SK-N-DZ (cell line): ENCODE data around the gene CDCA5.
"Not testable (repeated sequence)": the region's sequence is repeated elsewhere in the genome, so short reads cannot be mapped to it uniquely, and the experiment has no call there.

Experiments used
- DNase-seq: peaks from one replicate; pipeline ENCODE4 v3.0.0-alpha.2; 2015; ENCODE audit warnings: low spot score

The CDCA5 gene

DNA sequence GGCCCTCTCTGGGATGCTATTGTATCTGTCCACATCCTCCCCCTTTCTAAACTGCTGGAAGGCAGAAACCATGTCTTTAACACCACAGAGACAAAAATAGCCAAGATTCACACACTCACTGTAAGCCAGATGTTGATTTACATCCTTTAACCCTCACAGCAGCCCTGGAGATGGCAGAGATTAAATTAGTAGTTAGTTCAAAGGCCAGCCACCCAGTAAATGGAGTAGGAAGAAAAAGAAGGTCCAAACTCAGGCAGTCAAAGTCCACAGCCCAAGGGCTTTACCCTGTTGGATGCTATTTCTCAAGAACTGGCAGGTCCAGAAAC is 35.8 kb upstream of the CDCA5 start:
- DNase-seq, result no peak

GRCh38 chr11:65118891-65119669 is 35.2 kb upstream of the CDCA5 start:
- not testable (repeated sequence) for DNase-seq

DNA sequence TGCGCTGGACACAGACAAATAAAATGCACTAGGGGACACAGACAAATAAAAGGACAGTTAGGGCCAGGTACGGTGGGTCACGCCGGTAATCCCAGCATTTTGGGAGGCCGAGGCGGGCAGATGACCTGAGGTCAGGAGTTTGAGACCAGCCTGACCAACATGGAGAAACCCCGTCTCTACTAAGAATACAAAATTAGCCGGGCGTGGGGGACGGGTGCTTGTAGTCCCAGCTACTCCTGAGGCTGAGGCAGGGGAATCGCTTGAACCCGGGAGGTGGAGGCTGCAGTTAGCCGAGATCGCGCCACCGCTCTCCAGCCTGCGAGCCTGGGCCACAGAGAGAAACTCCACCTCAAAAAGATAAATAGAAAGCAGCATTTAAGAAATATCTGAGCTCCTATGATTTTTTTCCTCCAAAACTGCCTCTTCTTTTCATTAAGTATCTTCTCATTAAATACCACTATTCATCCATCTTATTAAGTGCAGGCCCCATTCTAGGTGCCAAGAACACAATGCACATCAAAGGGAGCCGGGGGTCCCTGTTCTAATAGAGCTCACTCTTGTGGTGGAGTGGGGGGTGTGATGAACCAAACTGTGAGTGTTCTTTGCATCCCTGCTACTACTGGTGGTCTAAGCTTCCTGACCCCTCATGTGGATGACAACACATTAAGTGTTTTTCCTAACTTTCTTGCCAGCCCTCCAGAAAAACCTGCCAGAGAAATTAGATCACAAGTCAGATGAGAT is 34.4 kb upstream of the CDCA5 start:
- DNase-seq, result no peak

DNA sequence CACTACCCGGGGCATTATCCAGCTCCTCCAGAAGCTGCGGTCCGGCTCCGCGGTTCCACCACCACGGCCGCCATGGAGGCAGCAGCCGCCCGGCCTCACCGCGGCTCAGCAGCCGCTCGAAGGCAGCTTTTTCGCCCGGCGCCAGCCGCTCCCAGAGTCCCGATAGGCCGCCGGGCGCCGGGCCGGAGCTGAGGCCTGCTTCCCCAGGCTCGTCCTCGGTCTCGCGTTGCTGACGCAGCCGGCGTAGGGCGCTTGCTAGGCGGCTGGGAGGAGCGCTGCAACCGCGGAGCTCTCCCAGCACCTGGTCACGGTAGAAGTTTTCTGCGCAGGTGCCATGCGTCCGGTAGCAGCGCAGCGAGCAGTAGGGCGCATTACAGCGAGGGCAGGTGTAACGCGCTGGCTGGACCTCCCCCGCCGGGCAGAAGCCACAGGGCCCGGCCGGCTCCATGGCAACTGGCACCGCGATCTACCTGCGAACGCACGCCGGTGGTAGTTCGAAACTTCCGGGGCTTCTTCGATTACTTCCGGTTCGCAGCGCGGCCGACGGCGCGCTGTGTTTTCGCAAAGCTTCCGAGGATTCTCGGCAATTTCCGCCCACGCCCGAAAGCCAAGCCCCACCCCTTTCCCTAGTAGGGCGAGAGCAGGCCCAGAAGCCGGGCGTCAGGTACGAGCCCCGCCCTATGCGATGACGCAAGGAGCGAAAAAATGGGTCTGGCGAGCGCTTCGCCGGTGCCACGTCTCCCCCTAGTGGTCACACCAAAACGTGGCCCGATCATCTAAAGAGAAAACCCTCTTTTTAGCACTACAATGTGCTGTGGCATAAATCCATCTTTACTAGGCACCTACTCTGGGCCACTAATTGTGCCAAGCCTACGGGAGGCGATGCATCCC is 33.6 kb upstream of the CDCA5 start, which contains the start of gene ZNHIT2:
Gene ZNHIT2 (minus strand): TSS at position 496 of the 891 bp plus-strand sequence. CDS start 48 bp downstream, at position 448.
- peak; percentile 98 for DNase-seq

DNA sequence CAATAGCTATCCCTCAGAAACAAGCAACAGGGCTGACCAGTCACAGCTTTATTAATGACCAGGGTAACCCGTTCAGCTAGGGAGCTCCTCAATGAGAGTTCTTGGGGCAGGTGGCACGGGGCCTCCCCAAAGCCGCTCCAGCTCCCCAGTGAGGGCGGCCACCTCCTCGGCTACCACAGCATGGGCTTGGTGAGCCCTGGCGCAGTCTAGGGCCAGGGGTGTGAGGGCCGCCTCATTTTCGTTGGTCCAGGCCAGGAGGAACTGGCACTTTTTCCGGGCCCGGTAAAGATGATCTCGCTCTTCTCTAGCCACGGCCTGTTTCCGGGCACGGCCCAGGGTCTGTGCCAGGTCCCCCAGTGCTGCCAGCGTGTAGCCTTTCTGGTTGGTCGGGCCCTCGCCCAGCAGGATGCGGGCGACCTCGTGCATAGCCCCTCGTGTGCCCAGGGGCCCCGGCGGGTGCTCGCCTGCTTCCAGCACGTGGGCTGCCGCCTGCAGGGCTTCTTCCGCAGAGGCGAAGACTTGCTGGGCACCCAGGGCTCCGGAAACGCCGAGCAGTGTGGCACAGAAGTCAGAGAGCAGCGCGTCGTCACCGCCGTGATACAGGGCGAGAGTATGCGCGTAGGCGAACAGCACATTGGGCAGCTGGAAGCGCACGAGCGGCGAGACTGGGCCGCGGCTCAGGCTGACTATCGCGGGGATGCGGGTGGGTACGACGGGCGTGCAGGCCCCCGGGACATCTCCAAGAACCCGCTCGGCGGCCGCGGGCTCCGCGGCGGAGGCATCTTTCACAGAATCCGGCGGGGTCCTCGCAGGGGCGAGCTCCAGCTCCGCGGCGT is 32.7 kb upstream of the CDCA5 start:
- no peak for DNase-seq

GRCh38 chr11:65115361-65116082 is 31.7 kb upstream of the CDCA5 start:
- no peak for DNase-seq

DNA sequence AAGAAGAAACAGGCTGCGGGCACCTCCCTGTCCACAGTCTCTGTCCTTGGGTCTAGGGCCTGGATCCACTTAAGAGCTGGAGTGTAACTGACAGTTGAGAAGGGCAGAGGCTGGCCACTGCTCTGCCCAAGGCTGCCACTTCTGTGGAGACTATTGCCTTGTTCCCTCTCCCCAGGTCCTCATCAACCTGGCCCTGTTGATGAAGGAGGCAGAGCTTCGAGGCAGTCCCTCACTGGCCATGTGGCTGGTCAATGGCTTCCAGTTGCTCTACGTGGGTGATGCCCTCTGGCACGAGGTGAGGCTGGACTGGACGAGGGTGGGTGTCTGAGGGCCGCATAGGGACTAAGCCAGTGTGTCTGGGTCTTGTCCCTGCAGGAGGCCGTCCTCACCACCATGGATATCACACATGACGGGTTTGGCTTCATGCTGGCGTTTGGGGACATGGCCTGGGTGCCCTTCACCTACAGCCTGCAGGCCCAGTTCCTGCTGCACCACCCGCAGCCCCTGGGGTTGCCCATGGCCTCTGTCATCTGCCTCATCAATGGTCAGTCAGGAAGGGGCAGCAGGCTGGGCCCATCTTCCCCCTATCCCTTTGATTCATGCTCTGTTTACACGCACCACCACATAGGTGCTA is 30.8 kb upstream of the CDCA5 start:
- DNase-seq, result no peak

DNA sequence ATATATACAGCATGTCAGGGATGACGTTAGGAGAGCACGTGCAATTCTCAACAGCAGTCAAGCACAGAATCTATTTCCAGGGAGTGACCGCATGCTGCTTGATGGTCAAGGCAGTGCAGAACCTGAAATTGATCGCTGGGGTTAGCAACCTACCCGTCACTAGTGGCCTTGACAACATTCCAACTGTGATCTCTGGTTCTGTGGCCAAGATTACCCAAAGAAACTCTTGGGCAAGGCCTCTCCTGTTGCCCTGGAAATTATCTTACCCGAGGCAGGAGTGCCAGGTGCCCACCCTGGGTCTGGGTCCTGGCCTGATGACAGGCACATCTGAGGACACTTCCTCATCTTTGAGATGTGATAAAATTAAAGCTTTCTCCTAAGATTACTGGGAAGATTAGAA is 30.0 kb upstream of the CDCA5 start:
- DNase-seq, result no peak

GRCh38 chr11:65113361-65113756 is 29.5 kb upstream of the CDCA5 start:
- DNase-seq, result no peak

DNA sequence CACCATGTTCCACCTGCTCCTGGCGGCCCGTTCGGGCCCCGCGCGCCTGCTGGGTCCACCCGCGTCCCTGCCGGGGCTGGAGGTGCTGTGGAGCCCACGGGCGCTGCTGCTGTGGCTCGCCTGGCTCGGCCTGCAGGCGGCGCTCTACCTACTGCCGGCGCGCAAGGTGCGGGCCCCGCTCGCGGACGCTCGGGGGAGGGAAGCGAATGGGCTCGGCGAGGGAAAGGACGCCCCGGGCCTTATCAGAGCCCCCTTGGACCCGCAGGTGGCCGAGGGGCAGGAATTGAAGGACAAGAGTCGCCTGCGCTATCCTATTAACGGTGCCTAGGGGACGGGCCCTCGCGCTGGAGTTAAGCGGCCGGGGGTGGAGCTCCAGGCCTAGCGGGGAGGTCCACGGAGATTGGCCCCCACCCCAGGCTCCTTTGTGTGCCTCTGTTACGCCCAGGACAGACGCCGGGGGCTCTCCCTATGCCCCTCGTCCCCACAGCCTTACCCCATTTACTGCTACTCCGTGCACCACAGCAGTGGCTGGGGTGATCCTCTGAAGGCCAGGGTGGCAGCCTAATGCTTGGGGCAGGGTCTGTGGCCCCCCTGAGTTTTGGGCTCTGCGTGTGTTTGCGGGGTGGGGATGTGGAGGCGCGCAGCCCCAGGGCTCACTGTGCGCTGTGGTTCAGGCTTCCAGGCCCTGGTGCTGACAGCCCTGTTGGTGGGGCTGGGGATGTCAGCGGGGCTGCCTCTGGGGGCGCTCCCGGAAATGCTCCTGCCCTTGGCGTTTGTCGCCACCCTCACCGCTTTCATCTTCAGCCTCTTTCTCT is 28.9 kb upstream of the CDCA5 start:
- peak; percentile 68 for DNase-seq

DNA sequence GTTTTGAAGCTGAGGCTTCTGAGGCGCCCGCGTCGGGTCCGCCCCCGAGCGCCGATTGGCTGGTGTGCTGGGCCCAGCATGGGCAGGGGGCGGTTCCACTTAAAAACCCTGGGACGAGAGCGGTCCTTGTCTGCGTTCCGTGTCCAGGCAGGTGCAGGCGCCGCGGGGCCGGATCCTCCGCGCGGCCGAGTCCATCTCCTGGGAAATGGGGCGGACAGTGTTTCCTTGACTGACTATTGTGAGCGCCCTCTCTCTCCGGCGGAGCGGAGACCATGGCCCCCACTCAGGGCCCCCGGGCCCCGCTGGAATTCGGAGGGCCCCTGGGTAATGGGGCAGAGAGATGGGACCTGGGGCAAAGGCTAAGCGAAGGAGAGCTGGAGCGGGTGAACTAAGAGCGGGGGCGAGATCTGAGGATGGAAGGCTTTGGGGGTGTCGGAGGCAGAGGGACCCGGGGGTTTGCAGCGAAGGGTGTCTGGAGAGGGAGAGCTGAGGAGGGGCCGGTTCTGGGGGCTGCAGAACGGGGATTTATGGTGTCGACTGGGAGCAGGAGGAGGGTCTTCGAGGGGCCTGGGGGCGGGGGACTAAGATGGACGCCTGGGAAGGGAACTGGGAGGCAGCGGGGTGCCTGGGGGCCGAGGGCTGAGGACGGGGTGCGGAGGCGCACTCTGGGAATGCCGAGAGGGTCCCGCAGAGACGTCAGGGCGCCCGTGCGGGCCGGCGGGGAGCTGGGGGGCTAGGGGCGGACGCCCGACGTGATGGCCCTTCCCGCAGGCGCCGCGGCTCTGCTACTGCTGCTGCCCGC is 28.1 kb upstream of the CDCA5 start, which contains the start of gene TM7SF2:
Gene TM7SF2 (plus strand): TSS at position 129 of the 802 bp plus-strand sequence. CDS start 144 bp downstream, at position 273.
- peak; percentile 96 for DNase-seq

GRCh38 chr11:65111159-65111743 is 27.4 kb upstream of the CDCA5 start:
- DNase-seq, result no peak

GRCh38 chr11:65110354-65110861 is 26.6 kb upstream of the CDCA5 start:
- peak; percentile 83 for DNase-seq

DNA sequence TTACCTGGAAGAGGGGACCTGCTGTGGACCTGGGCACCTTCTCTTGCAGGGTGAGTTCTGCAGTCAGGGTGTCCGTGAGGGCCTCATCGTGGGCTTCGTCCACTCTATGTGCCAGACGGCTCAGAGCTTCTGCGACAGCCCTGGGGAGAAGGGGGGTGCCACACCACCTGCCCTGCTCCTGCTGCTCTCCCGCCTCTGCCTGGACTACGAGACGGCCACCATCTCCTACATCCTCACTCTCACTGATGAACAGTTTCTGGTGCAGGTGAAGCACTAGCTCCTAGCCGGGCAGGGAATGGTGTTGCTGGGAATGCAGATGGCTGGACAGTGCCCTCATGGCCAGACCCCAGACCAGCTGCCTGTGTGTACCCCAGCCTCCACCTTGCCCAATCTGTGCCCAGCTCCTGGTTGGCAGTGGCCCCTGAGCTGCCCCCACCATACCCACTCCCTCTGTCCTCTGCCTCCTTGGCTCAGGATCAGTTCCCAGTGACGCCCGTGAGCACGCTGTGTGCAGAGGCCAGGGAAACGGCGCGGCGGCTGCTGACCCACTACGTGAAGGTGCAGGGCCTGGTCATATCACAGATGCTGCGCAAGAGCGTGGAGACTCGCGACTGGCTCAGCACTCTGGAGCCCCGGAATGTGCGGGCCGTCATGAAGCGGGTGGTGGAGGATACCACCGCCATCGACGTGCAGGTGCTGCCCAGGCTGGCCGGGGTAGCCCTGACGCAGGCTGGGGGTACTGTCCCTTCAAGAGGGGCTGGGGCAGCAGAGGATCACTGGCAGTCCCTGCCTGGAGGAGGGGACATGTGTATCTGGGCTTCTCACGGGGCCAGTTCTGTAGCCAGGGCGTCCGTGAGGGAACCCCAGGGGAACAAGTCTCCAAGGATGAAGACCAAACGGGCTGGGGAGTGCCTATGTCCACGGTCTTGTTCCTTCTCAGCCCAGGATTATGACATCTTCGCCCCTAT is 25.7 kb upstream of the CDCA5 start:
- DNase-seq, result no peak

DNA sequence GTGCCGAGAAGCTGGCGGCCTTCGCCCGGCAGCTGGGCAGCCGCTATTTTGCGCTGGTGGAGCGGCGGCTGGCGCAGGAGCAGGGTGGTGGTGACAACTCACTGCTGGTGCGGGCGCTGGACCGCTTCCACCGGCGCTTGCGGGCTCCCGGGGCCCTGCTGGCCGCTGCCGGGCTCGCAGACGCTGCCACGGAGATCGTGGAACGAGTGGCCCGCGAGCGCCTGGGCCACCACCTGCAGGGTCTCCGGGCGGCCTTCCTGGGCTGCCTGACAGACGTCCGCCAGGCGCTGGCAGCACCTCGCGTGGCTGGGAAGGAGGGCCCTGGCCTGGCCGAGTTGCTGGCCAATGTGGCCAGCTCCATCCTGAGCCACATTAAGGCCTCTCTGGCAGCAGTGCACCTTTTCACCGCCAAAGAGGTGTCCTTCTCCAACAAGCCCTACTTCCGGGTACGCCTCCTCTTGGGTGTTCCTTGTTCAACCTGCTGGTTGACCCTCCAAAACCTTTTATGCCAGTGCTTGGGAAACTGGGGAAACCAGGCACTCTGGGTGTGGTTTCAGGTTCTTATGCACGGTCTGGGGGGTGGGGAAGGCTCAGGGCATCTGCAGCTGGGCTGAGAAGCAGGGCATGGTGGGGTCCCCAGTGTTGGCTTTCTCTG is 24.8 kb upstream of the CDCA5 start:
- DNase-seq, result no peak
